Renal cortex interstitium (tissue), 3 donors: ENCODE results near the gene DSC1. TPM values are rescaled to one million over a fixed set of nuclear protein-coding genes. Genes with fewer than 3 reads are reported as not detected.

Experiments
- polyA plus RNA-seq, 3 donors: library from polyadenylated mRNA; unstranded; fragments of 120-200 nt; gene quantifications; one replicate each; pipeline ENCODE4 v1.2.1, GENCODE V29; 2013; ENCODE audit not compliant: insufficient read length in 3 of 3

The DSC1 gene
- polyA plus RNA-seq, 3 donors, result 1.7 to 2.1 (median 2.0) TPM

Other genes with a start within 250 kb of the DSC1 start
- 1 to 10 TPM; 1.6 to 3.3 (median 2.6) TPM for gene DSC3, start 120.1 kb downstream of the DSC1 start, polyA plus RNA-seq
- gene DSC2, start 60.4 kb downstream of the DSC1 start, polyA plus RNA-seq, result 10 to 100 TPM; 36.4 to 50.6 (median 44.8) TPM
- gene DSG1, start 155.3 kb upstream of the DSC1 start, polyA plus RNA-seq, result under 1 TPM in 2 of 3 donors, not detected in 1; 0.03 TPM
- gene DSG4, start 213.9 kb upstream of the DSC1 start, polyA plus RNA-seq, result under 1 TPM in 1 of 3 donors, not detected in 2; 0.05 TPM